Activated CD8-positive, alpha-beta memory T cell treated with anti-CD3 and anti-CD28 coated beads, Interleukin-2, amount 10 ng/mL, durations not matched to agents 7 days and 5 days (primary cell): ENCODE data around the gene ZFP92. TPM values are rescaled to one million over a fixed set of nuclear protein-coding genes. Genes with fewer than 3 reads are reported as not detected.

ENCODE experiments used
- ATAC-seq: fragments of 150-1000 bp; cut with Tn5 transposase; one replicate; pipeline ENCODE4 v1.10.0; 2021; ENCODE audit warnings: moderate library complexity
- CTCF ChIA-PET: fragments of 350-600 bp; sonication (Branson Sonifier 250); formaldehyde crosslinking; loops from one replicate; lab custom pipeline; 2021; ENCODE audit warnings: antibody characterized with exemption; lab: Charles Lee
- DNase-seq: peaks from one replicate; pipeline ENCODE4 v3.0.0-alpha.2; 2020
- H3K27ac Mint-ChIP-seq: one replicate; pipeline ENCODE4 v1.8.0; 2021; ENCODE audit warnings: mild to moderate bottlenecking, mixed read lengths
- H3K27me3 Mint-ChIP-seq: one replicate; pipeline ENCODE4 v1.8.0; 2021; ENCODE audit warnings: mixed read lengths
- H3K36me3 Mint-ChIP-seq: one replicate; pipeline ENCODE4 v1.8.0; 2021; ENCODE audit warnings: mild to moderate bottlenecking, mixed read lengths
- H3K4me1 Mint-ChIP-seq: one replicate; pipeline ENCODE4 v1.8.0; 2021; ENCODE audit warnings: mixed read lengths
- H3K4me3 Mint-ChIP-seq: one replicate; pipeline ENCODE4 v1.8.0; 2021; ENCODE audit warnings: mild to moderate bottlenecking, moderate library complexity, mixed read lengths
- H3K9me3 Mint-ChIP-seq: one replicate; pipeline ENCODE4 v1.8.0; 2022; ENCODE audit warnings: low read depth, mixed read lengths
- total RNA-seq, 2 experiments: library from RNA; stranded (reverse); gene quantifications; one replicate each; pipeline ENCODE4 v1.2.3, GENCODE V29; 2021

ZFP92 gene
- total RNA-seq, 2 experiments from 2014 or later: 1.7 to 2.2 TPM

GRCh38 chrX:153421856-153422255 lies 10.6 kb downstream of the ZFP92 start:
- ATAC-seq (no peak), DNase-seq (no peak)
- Mint-ChIP-seq H3K27me3 (no peaks in the 10 kb centered on the region), H3K4me1 (no peaks in the 10 kb centered on the region), H3K36me3 (no peaks in the 10 kb centered on the region), H3K27ac (no peak overlapping the region), H3K9me3 (no peaks in the 10 kb centered on the region), H3K4me3 (no peak overlapping the region)
- CTCF ChIA-PET: no interaction called here

- Mint-ChIP-seq H3K4me1 (no peaks in the 10 kb centered on the region), H3K36me3 (no peaks in the 10 kb centered on the region), H3K27me3 (no peaks in the 10 kb centered on the region), H3K9me3 (no peaks in the 10 kb centered on the region), H3K27ac (no peak overlapping the region), H3K4me3 (no peak overlapping the region)
- no peak for DNase-seq
- CTCF ChIA-PET: no interaction called here
- no peak for ATAC-seq
Observed at GRCh38 chrX:153423652-153424051, 12.4 kb downstream of the ZFP92 start.

- H3K27ac Mint-ChIP-seq: no peak overlapping the region
- no peaks in the 10 kb centered on the region for H3K4me1 Mint-ChIP-seq
- no peaks in the 10 kb centered on the region for H3K9me3 Mint-ChIP-seq
- CTCF ChIA-PET: no interaction called here
- DNase-seq: no peak
- no peak for ATAC-seq
- no peaks in the 10 kb centered on the region for H3K27me3 Mint-ChIP-seq
- no peaks in the 10 kb centered on the region for H3K36me3 Mint-ChIP-seq
- no peak overlapping the region for H3K4me3 Mint-ChIP-seq
Observed at GRCh38 chrX:153426204-153426603, 14.9 kb downstream of the ZFP92 start.

GRCh38 chrX:153430796-153431195 lies 19.5 kb downstream of the ZFP92 start:
- DNase-seq (no peak), ATAC-seq (no peak)
- Mint-ChIP-seq H3K9me3 (no peaks in the 10 kb centered on the region), H3K36me3 (no peaks in the 10 kb centered on the region), H3K4me3 (no peak overlapping the region), H3K4me1 (no peaks in the 10 kb centered on the region), H3K27ac (no peak overlapping the region), H3K27me3 (no peaks in the 10 kb centered on the region)
- CTCF ChIA-PET: no interaction called here

- Mint-ChIP-seq H3K4me1 (no peaks in the 10 kb centered on the region), H3K27ac (no peak overlapping the region), H3K27me3 (peaks cover 2% of the 10 kb centered on the region), H3K4me3 (no peak overlapping the region), H3K36me3 (no peaks in the 10 kb centered on the region), H3K9me3 (no peaks in the 10 kb centered on the region)
- ATAC-seq (no peak), DNase-seq (no peak)
- CTCF ChIA-PET: no interaction called here
Observed at GRCh38 chrX:153433161-153433680, 21.9 kb downstream of the ZFP92 start.

GRCh38 chrX:153433781-153434285 lies 22.6 kb downstream of the ZFP92 start:
- Mint-ChIP-seq H3K36me3 (no peaks in the 10 kb centered on the region), H3K27ac (no peak overlapping the region), H3K4me1 (no peaks in the 10 kb centered on the region), H3K27me3 (peaks cover 6% of the 10 kb centered on the region), H3K4me3 (no peak overlapping the region), H3K9me3 (no peaks in the 10 kb centered on the region)
- CTCF ChIA-PET: no interaction called here
- DNase-seq: no peak
- no peak for ATAC-seq

GRCh38 chrX:153434801-153435200 lies 23.5 kb downstream of the ZFP92 start:
- H3K27ac Mint-ChIP-seq: no peak overlapping the region
- ATAC-seq (no peak), DNase-seq (no peak)
- CTCF ChIA-PET: no interaction called here
- no peaks in the 10 kb centered on the region for H3K4me1 Mint-ChIP-seq
- H3K36me3 Mint-ChIP-seq: no peaks in the 10 kb centered on the region
- no peak overlapping the region for H3K4me3 Mint-ChIP-seq
- no peaks in the 10 kb centered on the region for H3K9me3 Mint-ChIP-seq
- peaks cover 6% of the 10 kb centered on the region for H3K27me3 Mint-ChIP-seq

- Mint-ChIP-seq H3K9me3 (no peaks in the 10 kb centered on the region), H3K27me3 (peaks cover 6% of the 10 kb centered on the region), H3K4me1 (no peaks in the 10 kb centered on the region), H3K4me3 (no peak overlapping the region), H3K27ac (no peak overlapping the region), H3K36me3 (no peaks in the 10 kb centered on the region)
- ATAC-seq (no peak), DNase-seq (no peak)
- CTCF ChIA-PET: no interaction called here
Observed at GRCh38 chrX:153435845-153436244, 24.6 kb downstream of the ZFP92 start.

- Mint-ChIP-seq H3K27me3 (peaks cover 6% of the 10 kb centered on the region), H3K36me3 (no peaks in the 10 kb centered on the region), H3K4me1 (no peaks in the 10 kb centered on the region), H3K4me3 (no peak overlapping the region), H3K9me3 (no peaks in the 10 kb centered on the region), H3K27ac (no peak overlapping the region)
- DNase-seq (no peak), ATAC-seq (no peak)
- CTCF ChIA-PET: interaction anchor here (0.8 to 2.2 kb wide), 4 partner anchors 25 to 497 kb away, joined by 3 to 11 read pairs (median 6); no protein-coding TSS in a partner anchor
Observed at GRCh38 chrX:153438532-153438931, 27.3 kb downstream of the ZFP92 start.

- H3K4me1 Mint-ChIP-seq: no peaks in the 10 kb centered on the region
- no peak overlapping the region for H3K27ac Mint-ChIP-seq
- no peaks in the 10 kb centered on the region for H3K36me3 Mint-ChIP-seq
- ATAC-seq (no peak), DNase-seq (no peak)
- H3K4me3 Mint-ChIP-seq: no peak overlapping the region
- H3K27me3 Mint-ChIP-seq: peaks cover 6% of the 10 kb centered on the region
- H3K9me3 Mint-ChIP-seq: no peaks in the 10 kb centered on the region
- CTCF ChIA-PET: no interaction called here
Observed at GRCh38 chrX:153439977-153440376, 28.7 kb downstream of the ZFP92 start.

GRCh38 chrX:153440556-153441135 lies 29.4 kb downstream of the ZFP92 start:
- Mint-ChIP-seq H3K9me3 (no peaks in the 10 kb centered on the region), H3K36me3 (no peaks in the 10 kb centered on the region), H3K27me3 (peaks cover 6% of the 10 kb centered on the region), H3K4me1 (no peaks in the 10 kb centered on the region), H3K4me3 (no peak overlapping the region), H3K27ac (no peak overlapping the region)
- CTCF ChIA-PET: no interaction called here
- no peak for ATAC-seq
- no peak for DNase-seq

- H3K27ac Mint-ChIP-seq: no peak overlapping the region
- CTCF ChIA-PET: no interaction called here
- no peaks in the 10 kb centered on the region for H3K36me3 Mint-ChIP-seq
- H3K9me3 Mint-ChIP-seq: no peaks in the 10 kb centered on the region
- ATAC-seq: no peak
- H3K4me3 Mint-ChIP-seq: no peak overlapping the region
- DNase-seq: no peak
- peaks cover 6% of the 10 kb centered on the region for H3K27me3 Mint-ChIP-seq
- no peaks in the 10 kb centered on the region for H3K4me1 Mint-ChIP-seq
Observed at GRCh38 chrX:153441296-153441695, 30.0 kb downstream of the ZFP92 start.

- ATAC-seq: no peak
- Mint-ChIP-seq H3K27me3 (peaks cover 4% of the 10 kb centered on the region), H3K4me1 (no peaks in the 10 kb centered on the region), H3K4me3 (no peak overlapping the region), H3K27ac (no peak overlapping the region), H3K36me3 (no peaks in the 10 kb centered on the region), H3K9me3 (no peaks in the 10 kb centered on the region)
- DNase-seq: no peak
- CTCF ChIA-PET: no interaction called here
Observed at GRCh38 chrX:153441981-153442380, 30.7 kb downstream of the ZFP92 start.

- no peaks in the 10 kb centered on the region for H3K36me3 Mint-ChIP-seq
- peaks cover 4% of the 10 kb centered on the region for H3K27me3 Mint-ChIP-seq
- H3K4me3 Mint-ChIP-seq: no peak overlapping the region
- no peak overlapping the region for H3K27ac Mint-ChIP-seq
- DNase-seq: no peak
- no peaks in the 10 kb centered on the region for H3K9me3 Mint-ChIP-seq
- no peak for ATAC-seq
- no peaks in the 10 kb centered on the region for H3K4me1 Mint-ChIP-seq
- CTCF ChIA-PET: no interaction called here
Observed at GRCh38 chrX:153442463-153442862, 31.2 kb downstream of the ZFP92 start.
